Vagina (tissue), 2 donors: ENCODE results near the gene LRRC4C. TPM values are rescaled to one million over a fixed set of nuclear protein-coding genes. Genes with fewer than 3 reads are reported as not detected.

Experiments used
- DNase-seq, 2 donors: peaks; one replicate each; pipeline ENCODE4 v3.0.0-alpha.2; 2017; ENCODE audit errors: extremely low spot score in 2 of 2
- H3K27ac ChIP-seq: fragments of 200-600 bp; sonication (generic); one replicate; pipeline ENCODE4 v1.5.1; 2019
- H3K27me3 ChIP-seq: fragments of 200-600 bp; sonication (generic); one replicate; pipeline ENCODE4 v1.5.1; 2019
- H3K36me3 ChIP-seq, 2 donors: fragments of 200-600 bp; sonication (generic); one replicate each; pipeline ENCODE4 v1.5.1; 2017 to 2019
- H3K4me1 ChIP-seq: fragments of 200-600 bp; sonication (generic); one replicate; pipeline ENCODE4 v1.5.1; 2019
- H3K4me3 ChIP-seq, 2 donors: fragments of 200-600 bp; sonication (generic); 1 replicate in 1 of 2; 2 replicates in 1 of 2; pipeline ENCODE4 v1.5.1; 2016 to 2019
- H3K9me3 ChIP-seq: fragments of 200-600 bp; sonication (generic); one replicate; pipeline ENCODE4 v1.5.1; 2019
- POLR2A ChIP-seq, 2 donors: fragments of 450-650 bp; IDR thresholded peaks; one replicate each; pipeline ENCODE4 v1.6.1; 2017; ENCODE audit warnings: antibody characterized with exemption in 2 of 2, mild to moderate bottlenecking in 2 of 2, moderate library complexity in 2 of 2
- POLR2AphosphoS5 ChIP-seq, 2 donors: sonication (generic); formaldehyde crosslinking; IDR thresholded peaks; one replicate each; pipeline ENCODE4 v1.9.0; 2017; ENCODE audit warnings: antibody characterized with exemption in 2 of 2, mild to moderate bottlenecking in 2 of 2, low read depth in 1 of 2; ENCODE audit not compliant: insufficient read depth in 1 of 2
- intact Hi-C: fragments of 100-400 bp; cut with DNase I; formaldehyde crosslinking; loops from one replicate; pipeline ENCODE4 v1.15.1; 2023
- total RNA-seq: library from RNA; depleted of rRNA; stranded (reverse); fragments of >200 nt; gene quantifications from one replicate; pipeline ENCODE4 v1.2.3, GENCODE V29; 2016
- TF ChIP-seq, protein P1 (sequence below), 3 experiments: fragments of 450-650 bp in 2 of 3; fragments of 200-600 bp in 1 of 3; sonication (generic) in 1 of 3; IDR thresholded peaks; one replicate each; pipeline ENCODE4 v1.5.1; 2017 to 2019; ENCODE audit warnings: antibody characterized with exemption in 3 of 3, mild to moderate bottlenecking in 2 of 3, moderate library complexity in 2 of 3

The LRRC4C gene
- total RNA-seq, 1 donor from 2014 or later: 5.6 TPM

DNA sequence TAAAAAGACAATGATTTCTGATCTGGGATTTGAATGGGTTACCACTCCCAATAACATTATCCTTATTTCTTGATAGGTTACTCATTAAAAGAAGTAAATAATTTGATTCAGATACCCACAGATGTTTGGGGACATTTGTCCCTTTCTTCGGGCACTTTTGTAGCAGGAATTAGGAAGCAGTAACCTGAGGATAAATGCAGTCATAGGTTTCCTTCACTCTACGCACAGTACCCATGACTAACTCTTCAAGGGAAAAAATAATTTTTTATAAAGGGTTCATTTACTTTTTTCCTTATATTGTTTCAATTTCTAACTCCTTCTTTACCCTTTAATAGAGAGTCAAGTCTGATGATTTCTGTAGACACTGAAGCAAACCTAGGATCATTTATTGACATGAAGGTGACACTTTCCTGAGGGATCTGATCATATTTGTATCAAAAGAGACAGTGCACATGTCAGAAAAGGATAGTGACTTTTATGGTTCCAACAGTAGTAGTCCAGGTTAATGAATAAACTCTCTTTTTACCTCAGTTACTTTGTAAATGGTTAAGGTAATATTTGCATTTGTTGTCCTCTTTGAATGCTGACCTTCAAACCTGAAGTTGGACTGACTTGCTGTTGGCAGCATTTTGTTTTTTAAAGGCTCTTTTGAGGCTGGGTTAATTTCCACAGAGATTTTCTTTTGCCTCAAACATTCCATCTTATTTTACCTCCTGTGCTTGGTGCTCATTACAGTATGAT, 1072.0 kb downstream of the LRRC4C start:
- DNase-seq: no peak
- Histone ChIP-seq H3K27ac (no peak overlapping the region), H3K9me3 (no peaks in the 10 kb centered on the region), H3K4me3 (no peak overlapping the region), H3K27me3 (no peaks in the 10 kb centered on the region), H3K4me1 (no peaks in the 10 kb centered on the region), H3K36me3 (no peaks in the 10 kb centered on the region)
- intact Hi-C loops: no loop called here
- TF ChIP-seq POLR2AphosphoS5 (IDR thresholded peaks at IDR 0.05; ENCODE audit: insufficient read depth in 1 of 2, low read depth in 1 of 2) (no peak), POLR2A (IDR thresholded peaks at IDR 0.05) (no peak)
- TF ChIP-seq, protein P1, sequence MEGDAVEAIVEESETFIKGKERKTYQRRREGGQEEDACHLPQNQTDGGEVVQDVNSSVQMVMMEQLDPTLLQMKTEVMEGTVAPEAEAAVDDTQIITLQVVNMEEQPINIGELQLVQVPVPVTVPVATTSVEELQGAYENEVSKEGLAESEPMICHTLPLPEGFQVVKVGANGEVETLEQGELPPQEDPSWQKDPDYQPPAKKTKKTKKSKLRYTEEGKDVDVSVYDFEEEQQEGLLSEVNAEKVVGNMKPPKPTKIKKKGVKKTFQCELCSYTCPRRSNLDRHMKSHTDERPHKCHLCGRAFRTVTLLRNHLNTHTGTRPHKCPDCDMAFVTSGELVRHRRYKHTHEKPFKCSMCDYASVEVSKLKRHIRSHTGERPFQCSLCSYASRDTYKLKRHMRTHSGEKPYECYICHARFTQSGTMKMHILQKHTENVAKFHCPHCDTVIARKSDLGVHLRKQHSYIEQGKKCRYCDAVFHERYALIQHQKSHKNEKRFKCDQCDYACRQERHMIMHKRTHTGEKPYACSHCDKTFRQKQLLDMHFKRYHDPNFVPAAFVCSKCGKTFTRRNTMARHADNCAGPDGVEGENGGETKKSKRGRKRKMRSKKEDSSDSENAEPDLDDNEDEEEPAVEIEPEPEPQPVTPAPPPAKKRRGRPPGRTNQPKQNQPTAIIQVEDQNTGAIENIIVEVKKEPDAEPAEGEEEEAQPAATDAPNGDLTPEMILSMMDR (IDR thresholded peaks at IDR 0.05): no peak

DNA sequence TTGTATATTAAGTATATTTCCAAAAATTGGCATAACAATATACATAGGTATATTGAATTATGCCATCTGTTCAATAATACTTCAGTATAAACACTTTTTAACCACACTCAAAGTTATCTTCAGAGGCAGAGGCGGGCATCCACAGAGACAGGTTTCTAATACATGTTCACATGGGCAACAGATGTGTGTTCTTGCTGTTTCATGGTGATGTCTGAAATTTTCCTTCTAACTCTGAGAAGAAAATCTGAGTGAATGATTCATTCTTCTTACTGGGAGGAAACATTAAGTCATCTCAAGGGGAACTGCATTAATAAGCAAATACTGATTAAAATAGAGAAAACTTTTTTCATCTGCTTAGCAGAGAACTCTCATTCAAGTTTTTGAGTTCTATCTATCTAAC, 1074.5 kb downstream of the LRRC4C start:
- H3K27me3 ChIP-seq: no peaks in the 10 kb centered on the region
- no peaks in the 10 kb centered on the region for H3K36me3 ChIP-seq
- H3K4me1 ChIP-seq: no peaks in the 10 kb centered on the region
- TF ChIP-seq POLR2A (IDR thresholded peaks at IDR 0.05) (no peak), POLR2AphosphoS5 (IDR thresholded peaks at IDR 0.05; ENCODE audit: insufficient read depth in 1 of 2, low read depth in 1 of 2) (no peak)
- TF ChIP-seq, protein P1 (IDR thresholded peaks at IDR 0.05): no peak
- DNase-seq: no peak
- H3K9me3 ChIP-seq: no peaks in the 10 kb centered on the region
- H3K27ac ChIP-seq: no peak overlapping the region
- intact Hi-C loops: no loop called here
- no peak overlapping the region for H3K4me3 ChIP-seq

DNA sequence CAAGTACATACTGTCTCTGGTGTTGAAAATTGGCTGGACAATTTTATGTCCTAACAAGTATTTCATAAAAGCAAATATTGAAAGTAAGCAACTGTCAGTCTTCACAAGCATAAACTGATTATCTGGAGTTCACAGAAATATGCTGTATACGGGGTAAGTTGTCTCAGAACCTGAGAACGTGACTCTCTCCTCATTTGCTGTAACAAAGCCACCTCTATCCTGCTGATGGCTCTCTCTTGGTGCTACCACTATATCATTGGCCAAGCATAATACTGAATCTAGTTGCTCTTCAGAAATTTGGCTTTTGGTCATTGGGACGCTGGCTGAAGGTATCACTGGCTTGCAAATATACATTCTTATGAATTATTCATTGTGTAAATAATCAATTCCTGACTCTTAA, 1078.0 kb downstream of the LRRC4C start:
- DNase-seq: no peak
- H3K36me3 ChIP-seq: no peaks in the 10 kb centered on the region
- TF ChIP-seq, protein P1 (IDR thresholded peaks at IDR 0.05): no peak
- TF ChIP-seq POLR2A (IDR thresholded peaks at IDR 0.05): no peak
- no peak for TF ChIP-seq POLR2AphosphoS5 (IDR thresholded peaks at IDR 0.05; ENCODE audit: insufficient read depth in 1 of 2, low read depth in 1 of 2)
- H3K27me3 ChIP-seq: no peaks in the 10 kb centered on the region
- no peak overlapping the region for H3K4me3 ChIP-seq
- no peaks in the 10 kb centered on the region for H3K4me1 ChIP-seq
- H3K9me3 ChIP-seq: no peaks in the 10 kb centered on the region
- intact Hi-C loops: no loop called here
- H3K27ac ChIP-seq: no peak overlapping the region

DNA sequence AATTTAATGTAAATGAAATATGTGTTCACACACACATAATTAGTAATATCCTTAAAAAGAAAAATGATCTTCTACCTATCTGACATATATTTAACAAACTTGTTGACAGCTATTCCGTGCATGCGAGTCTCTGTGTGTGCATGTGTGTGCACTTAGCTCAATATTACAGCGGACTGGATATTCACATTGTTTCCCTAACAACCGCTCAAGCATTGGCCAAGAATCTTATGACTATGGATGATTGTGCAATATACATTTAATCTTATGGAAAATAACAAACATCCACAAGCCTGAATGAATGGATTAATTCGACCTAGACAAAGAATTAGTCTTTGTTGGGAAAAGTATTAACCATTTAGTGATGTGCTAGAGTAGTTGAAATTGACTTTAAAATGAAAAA, 1078.6 kb downstream of the LRRC4C start:
- no peaks in the 10 kb centered on the region for H3K27me3 ChIP-seq
- no peak overlapping the region for H3K27ac ChIP-seq
- DNase-seq: no peak
- H3K4me1 ChIP-seq: no peaks in the 10 kb centered on the region
- no peaks in the 10 kb centered on the region for H3K36me3 ChIP-seq
- H3K4me3 ChIP-seq: no peak overlapping the region
- TF ChIP-seq POLR2AphosphoS5 (IDR thresholded peaks at IDR 0.05; ENCODE audit: insufficient read depth in 1 of 2, low read depth in 1 of 2) (no peak), POLR2A (IDR thresholded peaks at IDR 0.05) (no peak)
- TF ChIP-seq, protein P1 (IDR thresholded peaks at IDR 0.05): no peak
- intact Hi-C loops: no loop called here
- H3K9me3 ChIP-seq: no peaks in the 10 kb centered on the region

DNA sequence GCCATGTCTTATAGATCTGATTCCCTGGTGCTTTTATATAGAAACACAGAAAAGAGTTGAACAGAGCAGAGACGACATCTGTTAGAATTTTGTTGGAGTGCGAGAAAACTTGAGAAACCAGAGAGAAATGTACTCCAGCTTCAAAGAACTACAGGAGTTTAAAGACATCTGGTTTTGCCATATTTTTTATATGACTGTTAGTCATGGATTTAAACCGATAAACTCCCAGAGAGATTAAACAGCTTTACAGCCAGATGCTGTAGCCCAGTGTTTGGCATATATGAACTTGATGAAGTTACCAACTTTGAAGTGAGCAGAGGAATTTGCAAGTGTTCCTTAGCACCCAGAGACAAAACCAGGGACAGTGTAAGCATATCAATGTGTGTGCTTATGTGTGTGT, 1083.1 kb downstream of the LRRC4C start:
- Histone ChIP-seq H3K4me1 (no peaks in the 10 kb centered on the region), H3K27me3 (no peaks in the 10 kb centered on the region), H3K36me3 (no peaks in the 10 kb centered on the region), H3K27ac (no peak overlapping the region), H3K4me3 (no peak overlapping the region), H3K9me3 (no peaks in the 10 kb centered on the region)
- no peak for DNase-seq
- intact Hi-C loops: no loop called here
- TF ChIP-seq, protein P1 (IDR thresholded peaks at IDR 0.05): no peak
- TF ChIP-seq POLR2AphosphoS5 (IDR thresholded peaks at IDR 0.05; ENCODE audit: insufficient read depth in 1 of 2, low read depth in 1 of 2): no peak
- TF ChIP-seq POLR2A (IDR thresholded peaks at IDR 0.05): no peak
